ENCODE measurements around the gene IKBKE.

IKBKE gene

GRCh38 chr1:206430031-206430983, 40.0 kb upstream of the IKBKE start (continued):
- TF ChIP-seq ZNF274 (IDR thresholded peaks at IDR 0.05; ENCODE audit: low read length) (no peak), ZNF274 (tag by site-specific recombination; IDR thresholded peaks at IDR 0.05; ENCODE audit: borderline replicate concordance) (no peak), ZNF518A (tag by site-specific recombination; conservative IDR thresholded peaks at IDR 0.05; ENCODE audit: low read depth) (no peak)

- peaks cover 0 to 88% of the 10 kb centered on the region in 2 experiments; a peak in 2 of 3 replicates for H3K36me3 ChIP-seq (ENCODE audit: control insufficient read depth in 2 of 2, insufficient read depth in 1 of 2, low read length in 2 of 2)
- no peaks in the 10 kb centered on the region for H3K4me1 ChIP-seq (ENCODE audit: control insufficient read depth, insufficient read depth, low read length)
- no peak overlapping the region for H3K4me3 ChIP-seq (ENCODE audit: low read depth, low read length)
- H3K27ac ChIP-seq (ENCODE audit: extremely low read depth, low read depth, low read length): no peak overlapping the region
- POLR2A ChIA-PET: interaction anchor here (0.6 kb wide), 1 partner anchor 224 kb away, joined by 8 read pairs; no protein-coding TSS in a partner anchor
- CTCF ChIA-PET: interaction anchor here (0.6 to 0.8 kb wide), 2 partner anchors 17 to 29 kb away, joined by 3 to 4 read pairs; no protein-coding TSS in a partner anchor
- no peaks in the 10 kb centered on the region for H3K9me3 ChIP-seq (ENCODE audit: control insufficient read depth, insufficient read depth, low read depth, low read length)
- TF ChIP-seq ZNF830 (tag by site-specific recombination; IDR thresholded peaks at IDR 0.05; ENCODE audit: low read depth) (no peak), ZFHX2 (tag by site-specific recombination; conservative IDR thresholded peaks at IDR 0.05) (no peak), HIC1 (tag by site-specific recombination; IDR thresholded peaks at IDR 0.05) (no peak), ZNF311 (tag by site-specific recombination; IDR thresholded peaks at IDR 0.05; ENCODE audit: borderline replicate concordance) (no peak), ZBTB20 (tag by site-specific recombination; IDR thresholded peaks at IDR 0.05) (no peak), ZNF707 (tag by site-specific recombination; IDR thresholded peaks at IDR 0.05) (no peak), PRDM10 (tag by site-specific recombination; IDR thresholded peaks at IDR 0.05) (no peak), RBAK (tag by site-specific recombination; IDR thresholded peaks at IDR 0.05) (no peak), REPIN1 (tag by site-specific recombination; IDR thresholded peaks at IDR 0.05; ENCODE audit: low read depth) (no peak)
Observed at GRCh38 chr1:206435445-206435844, 34.8 kb upstream of the IKBKE start.
